CD14-positive monocyte (primary cell): ENCODE results near the gene MACROD2. TPM values are rescaled to one million over a fixed set of nuclear protein-coding genes. Genes with fewer than 3 reads are reported as not detected.

Experiments
- DNase-seq, 3 donors: peaks; one replicate each; pipeline ENCODE4 v3.0.0-alpha.2; 2011 to 2022
- H2AFZ ChIP-seq: 2 replicates; pipeline ENCODE4 v1.6.0; 2012; ENCODE audit warnings: mild to moderate bottlenecking, low read depth, low read length, inconsistent platforms; ENCODE audit not compliant: insufficient read depth, poor library complexity, severe bottlenecking
- H3K27ac ChIP-seq, 2 donors: 1 replicate in 1 of 2; 2 replicates in 1 of 2; pipeline ENCODE4 v1.5.1; 2012 to 2013; ENCODE audit warnings: low read length in 2 of 2, control low read depth in 1 of 2, inconsistent platforms in 1 of 2, low read depth in 1 of 2, mild to moderate bottlenecking in 1 of 2
- H3K27me3 ChIP-seq, 2 donors: one replicate each; pipeline versions ENCODE4 v1.6.0 to v1.6.1; 2011 to 2013; ENCODE audit warnings: low read length in 2 of 2; ENCODE audit not compliant: control insufficient read depth in 2 of 2, insufficient read depth in 2 of 2
- H3K36me3 ChIP-seq, 2 donors: replicated peaks in 1 of 2; 1 replicate in 1 of 2; 2 replicates in 1 of 2; pipeline versions ENCODE4 v1.5.1 to v1.6.1; 2012 to 2013; ENCODE audit warnings: low read length in 2 of 2, control low read depth in 1 of 2, inconsistent platforms in 1 of 2, mild to moderate bottlenecking in 1 of 2; ENCODE audit not compliant: insufficient read depth in 2 of 2, control insufficient read depth in 1 of 2
- H3K4me1 ChIP-seq, 2 donors: 1 replicate in 1 of 2; 2 replicates in 1 of 2; pipeline versions ENCODE4 v1.5.1 to v1.6.1; 2012 to 2013; ENCODE audit warnings: low read length in 2 of 2, control low read depth in 1 of 2, inconsistent platforms in 1 of 2, mild to moderate bottlenecking in 1 of 2, moderate library complexity in 1 of 2; ENCODE audit not compliant: insufficient read depth in 2 of 2, control insufficient read depth in 1 of 2
- H3K4me2 ChIP-seq: replicated peaks from 2 replicates; pipeline ENCODE3; 2012; ENCODE audit warnings: low read length, moderate library complexity, mild to moderate bottlenecking; ENCODE audit not compliant: poor library complexity, severe bottlenecking; ENCODE audit errors: extremely low read depth
- H3K4me3 ChIP-seq, 3 experiments: fragments of 200-600 bp in 1 of 3; sonication (generic) in 1 of 3; replicated peaks in 1 of 3; 1 replicate in 2 of 3; 2 replicates in 1 of 3; pipeline ENCODE4 v1.5.1; 2011 to 2013; ENCODE audit warnings: low read length in 3 of 3, mild to moderate bottlenecking in 3 of 3, control low read depth in 2 of 3, low read depth in 2 of 3, inconsistent platforms in 1 of 3, moderate library complexity in 1 of 3
- H3K79me2 ChIP-seq: 2 replicates; pipeline ENCODE4 v1.6.0; 2012; ENCODE audit warnings: mild to moderate bottlenecking, control low read depth, inconsistent platforms, low read length, moderate library complexity; ENCODE audit not compliant: insufficient read depth
- H3K9ac ChIP-seq: 2 replicates; pipeline ENCODE4 v1.6.0; 2017; ENCODE audit warnings: low read length, mild to moderate bottlenecking; ENCODE audit not compliant: insufficient read depth, poor library complexity, severe bottlenecking
- H3K9me3 ChIP-seq, 2 donors: replicated peaks in 1 of 2; 1 replicate in 1 of 2; 2 replicates in 1 of 2; pipeline versions ENCODE4 v1.5.1 to v1.6.1; 2012 to 2013; ENCODE audit warnings: low read length in 2 of 2, control low read depth in 1 of 2; ENCODE audit not compliant: control insufficient read depth in 1 of 2, insufficient read depth in 1 of 2
- H4K20me1 ChIP-seq: 2 replicates; pipeline ENCODE4 v1.6.0; 2012; ENCODE audit warnings: mild to moderate bottlenecking, low read length, control low read depth, moderate library complexity; ENCODE audit not compliant: insufficient read depth
- H3K27ac Mint-ChIP-seq, 7 donors: one replicate each; pipeline ENCODE4 v1.8.0; 2020; ENCODE audit warnings: mild to moderate bottlenecking in 7 of 7, mixed read lengths in 7 of 7, moderate library complexity in 6 of 7, inconsistent platforms in 2 of 7
- H3K27me3 Mint-ChIP-seq, 3 donors: one replicate each; pipeline ENCODE4 v1.8.0; 2021 to 2022; ENCODE audit warnings: low read depth in 3 of 3, mild to moderate bottlenecking in 3 of 3, mixed read lengths in 3 of 3, moderate library complexity in 3 of 3, inconsistent platforms in 1 of 3
- H3K36me3 Mint-ChIP-seq, 2 donors: one replicate each; pipeline ENCODE4 v1.8.0; 2020; ENCODE audit warnings: mixed read lengths in 2 of 2, inconsistent platforms in 1 of 2, mild to moderate bottlenecking in 1 of 2
- H3K4me1 Mint-ChIP-seq: one replicate; pipeline ENCODE4 v1.8.0; 2020; ENCODE audit warnings: mild to moderate bottlenecking, mixed read lengths
- H3K4me3 Mint-ChIP-seq, 2 donors: one replicate each; pipeline ENCODE4 v1.8.0; 2020; ENCODE audit warnings: mild to moderate bottlenecking in 2 of 2, mixed read lengths in 2 of 2, moderate library complexity in 1 of 2
- H3K9me3 Mint-ChIP-seq, 7 donors: one replicate each; pipeline ENCODE4 v1.8.0; 2020 to 2022; ENCODE audit warnings: mixed read lengths in 7 of 7, mild to moderate bottlenecking in 6 of 7, moderate library complexity in 6 of 7, inconsistent platforms in 2 of 7
- CTCF ChIP-seq: fragments of 200-600 bp; IDR thresholded peaks from one replicate; pipeline ENCODE4 v1.8.0; 2022; ENCODE audit warnings: antibody characterized with exemption, mild to moderate bottlenecking
- WGBS: methylation state at CpG from one replicate; pipeline ENCODE4 v1.1.5; 2013; ENCODE audit warnings: missing lambda C conversion rate; ENCODE audit not compliant: insufficient coverage; 5-methylcytosine and 5-hydroxymethylcytosine counted together
- intact Hi-C, 2 donors: fragments of 100-400 bp; cut with micrococcal nuclease; formaldehyde crosslinking; loops; one replicate each; pipeline versions ENCODE4 v1.15.0 to v1.15.1; 2023
- polyA plus RNA-seq, 3 donors: library from polyadenylated mRNA; depleted of rRNA in 1 of 3; unstranded in 2 of 3; stranded (reverse) in 1 of 3; fragments of 300-500 nt in 2 of 3; fragments of >200 nt in 1 of 3; fragmentation: Illumina TruSeq in 2 of 3; gene quantifications; 1 replicate in 2 of 3; 2 replicates in 1 of 3; pipeline ENCODE4 v1.2.3, GENCODE V29; 2012 to 2021

Gene MACROD2
- polyA plus RNA-seq, 3 donors, result 0.23 TPM; not detected in 2

GRCh38 chr20:15656124-15656523, 1660.8 kb downstream of the MACROD2 start:
- H3K9ac ChIP-seq, result no peak overlapping the region
- no peak overlapping the region for H3K27ac Mint-ChIP-seq
- H3K4me2 ChIP-seq, result no peak overlapping the region

GRCh38 chr20:15658295-15658694, 1663.0 kb downstream of the MACROD2 start:
- Histone ChIP-seq H3K9ac (no peak overlapping the region), H2AFZ (no peak overlapping the region), H3K4me2 (no peak overlapping the region), H4K20me1 (no peaks in the 10 kb centered on the region), H3K79me2 (no peaks in the 10 kb centered on the region), H3K4me3 (no peak overlapping the region), H3K27ac (no peak overlapping the region), H3K4me1 (no peaks in the 10 kb centered on the region), H3K27me3 (no peaks in the 10 kb centered on the region), H3K9me3 (no peaks in the 10 kb centered on the region), H3K36me3 (no peaks in the 10 kb centered on the region)
- intact Hi-C loops, result no loop called here
- Mint-ChIP-seq H3K27ac (no peak overlapping the region), H3K9me3 (peaks cover 0 to 2% (median 0%) of the 10 kb centered on the region in 7 donors), H3K36me3 (no peaks in the 10 kb centered on the region), H3K27me3 (peaks cover 0 to 4% (median 1%) of the 10 kb centered on the region in 3 donors), H3K4me1 (no peaks in the 10 kb centered on the region), H3K4me3 (no peak overlapping the region)
- DNase-seq, result no peak
- no peak for TF ChIP-seq CTCF
- 89% methylated on average over 4 of the region's 5 CpGs for WGBS

More at GRCh38 chr20:15656124-15656523, 1660.8 kb downstream of the MACROD2 start:
- Histone ChIP-seq H3K4me3 (no peak overlapping the region), H3K36me3 (no peaks in the 10 kb centered on the region), H3K27me3 (no peaks in the 10 kb centered on the region), H3K4me1 (no peaks in the 10 kb centered on the region), H4K20me1 (no peaks in the 10 kb centered on the region), H3K27ac (no peak overlapping the region), H2AFZ (no peak overlapping the region), H3K79me2 (no peaks in the 10 kb centered on the region), H3K9me3 (no peaks in the 10 kb centered on the region)
- 80% methylated on average over 1 of the region's 2 CpGs for WGBS
- Mint-ChIP-seq H3K27me3 (peaks cover 0 to 4% (median 1%) of the 10 kb centered on the region in 3 donors), H3K4me3 (no peak overlapping the region), H3K4me1 (no peaks in the 10 kb centered on the region), H3K36me3 (no peaks in the 10 kb centered on the region), H3K9me3 (peaks cover 0 to 2% (median 0%) of the 10 kb centered on the region in 7 donors)
- DNase-seq, result no peak
- intact Hi-C loops, result no loop called here
- no peak for TF ChIP-seq CTCF
